Right kidney (tissue), 1 donor: ENCODE measurements around the gene CYBRD1.

Experiments
- DNase-seq: peaks from one replicate; pipeline ENCODE4 v3.0.0-alpha.2; 2016

The CYBRD1 gene

GRCh38 chr2:171553236-171553635, 31.0 kb downstream of the CYBRD1 start:
- no peak for DNase-seq

DNA sequence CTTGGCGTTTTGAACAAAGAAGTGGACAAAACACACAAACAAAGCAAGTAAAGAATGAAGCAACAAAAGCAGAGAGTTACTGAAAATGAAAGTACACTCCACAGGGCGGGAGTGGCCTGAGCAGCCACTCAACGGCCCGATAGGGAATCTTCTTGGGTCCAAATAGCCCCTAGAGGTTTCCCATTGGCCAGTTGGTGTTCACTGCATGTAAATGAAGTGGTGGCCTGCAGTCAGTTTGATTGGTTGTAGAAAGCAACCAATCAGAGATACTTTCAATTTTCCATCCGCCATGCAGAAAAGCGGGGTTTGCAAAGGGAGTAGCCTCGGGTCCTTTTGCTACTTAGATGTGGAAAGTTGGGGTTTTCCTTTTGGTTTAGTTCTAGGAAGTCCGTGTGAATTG, 31.6 kb downstream of the CYBRD1 start:
- DNase-seq: no peak

GRCh38 chr2:171554991-171555615, 32.8 kb downstream of the CYBRD1 start:
- no peak for DNase-seq

- no peak for DNase-seq
Measured at GRCh38 chr2:171557363-171557762, 35.1 kb downstream of the CYBRD1 start.

- DNase-seq: no peak
Measured at GRCh38 chr2:171563301-171563700, 41.0 kb downstream of the CYBRD1 start.

- no peak for DNase-seq
Measured at GRCh38 chr2:171564463-171564862, 42.2 kb downstream of the CYBRD1 start.

GRCh38 chr2:171566057-171566456, 43.8 kb downstream of the CYBRD1 start:
- no peak for DNase-seq

DNA sequence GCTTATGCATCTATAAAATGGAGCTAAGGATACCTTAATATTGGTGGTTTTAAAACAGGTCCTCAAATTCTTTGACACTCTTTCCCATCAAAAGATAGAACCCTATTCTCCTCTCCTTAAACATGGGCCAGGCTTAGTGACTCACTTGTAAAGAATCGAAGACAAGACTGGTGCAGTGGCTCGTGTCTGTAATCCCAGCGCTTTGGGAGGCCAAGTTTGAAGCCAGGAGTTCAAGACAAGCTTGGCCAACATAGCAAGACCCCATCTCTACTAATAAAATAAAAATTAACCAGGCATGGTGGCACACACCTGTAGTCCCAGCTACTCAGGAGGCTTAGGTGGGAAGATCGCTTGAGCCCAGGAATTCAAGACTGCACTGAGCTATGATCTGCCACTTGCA, 44.5 kb downstream of the CYBRD1 start:
- DNase-seq: no peak

GRCh38 chr2:171568089-171568488, 45.8 kb downstream of the CYBRD1 start:
- no peak for DNase-seq

DNA sequence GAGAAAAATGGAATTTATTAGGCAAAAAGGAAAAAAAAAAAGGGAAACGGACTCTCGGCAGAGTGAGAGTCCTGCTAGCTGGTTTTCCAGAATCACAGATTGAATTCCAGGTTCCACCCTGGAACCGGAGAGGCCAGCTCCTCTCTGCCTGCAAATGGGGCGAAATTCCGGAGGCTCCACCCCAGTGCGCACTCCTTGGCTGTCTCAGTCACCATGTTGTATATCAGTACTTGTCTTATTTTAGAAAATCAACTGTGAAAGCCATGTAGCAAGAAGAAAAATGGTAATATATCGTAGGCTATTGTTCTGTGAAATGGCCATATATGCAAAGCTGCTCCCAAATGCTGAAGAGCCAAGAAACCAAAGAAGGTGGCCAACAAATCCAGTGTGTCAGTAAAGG, 49.4 kb downstream of the CYBRD1 start:
- no peak for DNase-seq

- peak; percentile 57 for DNase-seq
Measured at GRCh38 chr2:171574149-171574795, 52.0 kb downstream of the CYBRD1 start.

GRCh38 chr2:171575606-171576005, 53.3 kb downstream of the CYBRD1 start:
- no peak for DNase-seq

DNA sequence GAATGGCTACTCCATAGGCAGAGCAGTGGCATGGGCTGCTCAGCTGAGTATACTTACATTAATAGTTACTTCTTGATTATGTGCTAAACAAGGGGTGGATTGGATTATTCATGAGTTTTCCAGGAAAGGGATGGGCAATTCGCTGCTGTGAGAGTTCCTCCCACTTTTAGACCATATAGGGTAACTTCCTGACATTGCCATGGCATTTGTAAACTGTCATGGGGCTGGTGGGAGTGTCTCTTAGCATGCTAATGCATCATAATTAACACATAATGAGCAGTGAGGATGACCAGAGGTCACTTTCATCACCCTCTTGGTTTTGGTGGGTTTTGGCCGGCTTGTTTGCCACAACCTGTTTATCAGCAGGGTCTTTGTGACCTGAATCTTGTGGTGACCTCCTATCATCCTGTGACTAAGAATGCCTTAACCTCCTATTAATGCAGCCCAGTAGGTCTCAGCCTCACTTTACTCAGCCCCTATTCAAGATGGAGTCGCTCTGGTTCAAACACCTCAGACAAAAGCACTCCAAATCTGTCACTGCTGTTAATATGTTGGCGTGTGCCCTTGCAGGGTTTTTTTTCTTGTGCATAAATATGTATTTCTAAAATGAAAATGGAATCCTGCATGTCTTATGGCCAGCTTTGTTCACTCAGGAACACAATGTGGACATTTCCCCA, 56.0 kb downstream of the CYBRD1 start:
- DNase-seq: no peak

GRCh38 chr2:171579481-171579880, 57.2 kb downstream of the CYBRD1 start:
- DNase-seq: no peak

GRCh38 chr2:171583566-171583965, 61.3 kb downstream of the CYBRD1 start:
- no peak for DNase-seq

GRCh38 chr2:171584001-171584400, 61.7 kb downstream of the CYBRD1 start:
- no peak for DNase-seq

DNA sequence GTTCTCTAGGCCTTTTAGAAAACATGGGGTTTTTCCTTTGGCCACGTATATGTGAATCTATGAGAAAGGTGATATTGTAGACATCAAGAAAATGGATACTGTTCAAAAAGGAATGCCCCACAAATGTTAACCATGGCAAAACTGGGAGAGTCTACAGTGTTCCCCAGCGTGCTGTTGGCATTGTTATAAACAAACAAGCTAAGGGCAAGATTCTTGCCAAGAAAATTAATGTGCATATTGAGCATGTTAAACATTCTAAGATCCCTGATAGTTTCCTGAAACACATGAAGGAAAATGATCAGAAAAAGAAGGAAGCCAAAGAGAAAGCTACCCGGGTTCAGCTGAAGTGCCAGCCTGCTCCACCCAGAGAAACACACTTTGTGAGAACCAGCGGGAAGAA, 64.9 kb downstream of the CYBRD1 start:
- DNase-seq: no peak

GRCh38 chr2:171587567-171587966, 65.3 kb downstream of the CYBRD1 start:
- DNase-seq: no peak

DNA sequence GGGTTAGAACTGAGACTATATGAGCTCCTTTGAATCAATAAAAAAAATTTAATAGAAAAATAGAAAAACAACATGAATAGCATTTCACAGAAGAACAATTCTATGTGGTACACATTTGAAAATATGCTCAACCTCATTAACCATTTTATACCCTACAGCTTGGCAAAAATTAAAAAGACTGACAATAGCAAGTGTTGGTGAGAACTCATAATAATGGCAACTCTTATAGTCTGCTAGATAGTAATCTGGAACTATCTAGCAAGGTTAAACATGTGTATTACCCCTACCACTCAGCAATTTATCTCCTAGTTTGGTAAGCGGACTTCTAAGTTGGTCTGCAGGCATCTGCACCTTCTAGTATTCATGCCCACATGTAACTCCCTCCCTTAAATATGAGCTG, 67.8 kb downstream of the CYBRD1 start:
- DNase-seq: no peak

DNA sequence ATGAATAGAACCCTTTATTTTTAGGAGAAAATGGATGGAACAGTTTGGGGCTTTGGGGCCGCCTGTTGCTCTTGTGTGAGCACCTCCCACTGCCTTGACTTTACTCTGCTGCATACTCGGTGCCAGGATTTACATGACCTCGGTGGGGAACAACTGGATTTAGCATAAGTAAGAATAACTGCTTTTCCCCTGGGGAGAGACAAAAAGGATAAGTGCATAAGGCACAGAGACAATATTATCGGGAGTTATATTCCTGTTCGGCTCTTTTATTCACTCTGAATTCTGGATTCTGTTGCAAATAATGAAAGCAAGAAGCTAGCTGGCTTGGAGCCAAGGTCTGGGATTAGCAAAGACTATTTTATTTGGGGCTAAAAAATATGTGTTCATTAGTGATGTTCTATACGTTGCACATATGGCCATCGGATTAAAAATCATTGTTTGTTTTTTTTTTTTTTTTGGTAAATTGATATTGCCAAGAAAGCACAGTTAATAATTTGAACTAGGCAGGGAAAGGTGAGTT, 69.8 kb downstream of the CYBRD1 start:
- DNase-seq: no peak

- DNase-seq: no peak
Measured at GRCh38 chr2:171595456-171595855, 73.2 kb downstream of the CYBRD1 start.

GRCh38 chr2:171595896-171596295, 73.6 kb downstream of the CYBRD1 start:
- no peak for DNase-seq

DNA sequence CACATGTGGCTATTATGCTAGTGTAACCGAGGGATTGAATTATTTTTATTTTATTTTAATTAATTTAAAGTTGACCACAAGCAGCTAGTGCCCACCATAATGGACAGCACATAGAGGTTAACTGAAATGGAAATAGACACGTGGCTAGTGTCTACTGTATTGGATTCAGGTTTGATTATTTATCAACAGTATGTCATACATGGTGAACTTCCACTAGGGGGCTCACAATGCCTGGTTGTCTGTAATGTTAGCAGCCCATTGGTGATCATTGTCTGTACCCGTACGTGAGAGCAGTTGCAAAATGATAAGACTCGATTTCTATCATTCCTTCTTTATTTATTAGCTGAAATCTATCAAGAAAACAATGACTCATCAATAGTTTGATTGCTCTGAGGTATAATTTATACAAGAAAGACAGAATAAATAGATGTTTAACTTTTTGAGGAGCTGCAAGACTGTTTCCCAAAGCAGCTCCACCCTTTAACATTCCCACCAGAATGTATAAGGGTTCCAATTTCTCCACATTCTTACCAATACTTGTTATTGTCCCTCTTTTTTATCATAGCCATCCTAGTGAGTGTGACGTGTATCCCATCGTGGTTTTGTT, 76.5 kb downstream of the CYBRD1 start:
- peak; percentile 10 for DNase-seq
